Glutamatergic neuron (in vitro differentiated cells): ENCODE measurements around the gene GLI2. TPM values are rescaled to one million over a fixed set of nuclear protein-coding genes. Genes with fewer than 3 reads are reported as not detected.

Source experiments
- DNase-seq: peaks from one replicate; pipeline ENCODE4 v3.0.0; 2022
- H3K27ac Mint-ChIP-seq: one replicate; pipeline ENCODE4 v1.8.0; 2020; ENCODE audit warnings: mild to moderate bottlenecking, mixed read lengths, inconsistent platforms; ENCODE audit not compliant: unreplicated experiment
- H3K27me3 Mint-ChIP-seq: one replicate; pipeline ENCODE4 v1.8.0; 2020; ENCODE audit warnings: mild to moderate bottlenecking, moderate library complexity, mixed read lengths, inconsistent platforms; ENCODE audit not compliant: unreplicated experiment
- H3K36me3 Mint-ChIP-seq: one replicate; pipeline ENCODE4 v1.8.0; 2020; ENCODE audit warnings: mild to moderate bottlenecking, mixed read lengths, inconsistent platforms; ENCODE audit not compliant: unreplicated experiment
- H3K4me1 Mint-ChIP-seq: one replicate; pipeline ENCODE4 v1.8.0; 2020; ENCODE audit warnings: mild to moderate bottlenecking, low read depth, mixed read lengths, inconsistent platforms; ENCODE audit not compliant: unreplicated experiment
- H3K4me3 Mint-ChIP-seq: one replicate; pipeline ENCODE4 v1.8.0; 2020; ENCODE audit warnings: mild to moderate bottlenecking, mixed read lengths, inconsistent platforms; ENCODE audit not compliant: unreplicated experiment
- H3K9me3 Mint-ChIP-seq: one replicate; pipeline ENCODE4 v1.8.0; 2020; ENCODE audit warnings: mild to moderate bottlenecking, moderate library complexity, mixed read lengths, inconsistent platforms; ENCODE audit not compliant: unreplicated experiment
- CTCF ChIP-seq: fragments of 200-600 bp; sonication (generic); IDR thresholded peaks from one replicate; pipeline ENCODE4 v1.5.0; 2021; ENCODE audit not compliant: partially characterized antibody, unreplicated experiment
- total RNA-seq: library from RNA; stranded (reverse); fragmentation: NEBNext Ultra II Directional; extraction: Animal tissue kit (Norgen Biotek cat#: 25700); gene quantifications from one replicate; pipeline ENCODE4 v1.2.1, GENCODE V29; 2021; ENCODE audit not compliant: unreplicated experiment

The GLI2 gene
- total RNA-seq, 1 donor from 2014 or later, result 3.9 TPM

- H3K27me3 Mint-ChIP-seq, result peaks cover 11% of the 10 kb centered on the region
Measured at GRCh38 chr2:120741571-120742561, 6.2 kb downstream of the GLI2 start.

GRCh38 chr2:120743657-120744056 is 8.0 kb downstream of the GLI2 start:
- Mint-ChIP-seq H3K4me3 (no peak overlapping the region), H3K9me3 (peaks cover 2% of the 10 kb centered on the region), H3K27ac (no peak overlapping the region), H3K27me3 (peaks cover 11% of the 10 kb centered on the region), H3K4me1 (peaks cover 23% of the 10 kb centered on the region), H3K36me3 (no peaks in the 10 kb centered on the region)
- no peak for TF ChIP-seq CTCF
- DNase-seq, result no peak

More at GRCh38 chr2:120741571-120742561, 6.2 kb downstream of the GLI2 start:
- peaks cover 2% of the 10 kb centered on the region for H3K9me3 Mint-ChIP-seq
- peak; percentile 40 for DNase-seq
- no peak for TF ChIP-seq CTCF
- peak overlapping the region; percentile 8 for H3K27ac Mint-ChIP-seq
- H3K4me1 Mint-ChIP-seq, result peaks cover 26% of the 10 kb centered on the region
- peak overlapping the region; percentile 76 for H3K4me3 Mint-ChIP-seq
- no peaks in the 10 kb centered on the region for H3K36me3 Mint-ChIP-seq

GRCh38 chr2:120744817-120745216 is 9.1 kb downstream of the GLI2 start:
- Mint-ChIP-seq H3K9me3 (peaks cover 2% of the 10 kb centered on the region), H3K27me3 (peaks cover 9% of the 10 kb centered on the region), H3K36me3 (no peaks in the 10 kb centered on the region), H3K27ac (no peak overlapping the region), H3K4me3 (no peak overlapping the region), H3K4me1 (peaks cover 24% of the 10 kb centered on the region)
- no peak for DNase-seq
- no peak for TF ChIP-seq CTCF

- H3K36me3 Mint-ChIP-seq, result no peaks in the 10 kb centered on the region
- H3K4me1 Mint-ChIP-seq, result peaks cover 20% of the 10 kb centered on the region
- H3K27me3 Mint-ChIP-seq, result peaks cover 7% of the 10 kb centered on the region
- H3K27ac Mint-ChIP-seq, result no peak overlapping the region
- no peak for TF ChIP-seq CTCF
- no peak overlapping the region for H3K4me3 Mint-ChIP-seq
- no peak for DNase-seq
- peaks cover 2% of the 10 kb centered on the region for H3K9me3 Mint-ChIP-seq
Measured at GRCh38 chr2:120745420-120746111, 9.9 kb downstream of the GLI2 start.
